NCI-H446 (cell line): ENCODE measurements around the gene ZNF580.

Source experiments
- DNase-seq, 2 experiments: peaks; one replicate each; lab custom pipeline; 2025; lab: John Stamatoyannopoulos, UW

The ZNF580 gene

DNA sequence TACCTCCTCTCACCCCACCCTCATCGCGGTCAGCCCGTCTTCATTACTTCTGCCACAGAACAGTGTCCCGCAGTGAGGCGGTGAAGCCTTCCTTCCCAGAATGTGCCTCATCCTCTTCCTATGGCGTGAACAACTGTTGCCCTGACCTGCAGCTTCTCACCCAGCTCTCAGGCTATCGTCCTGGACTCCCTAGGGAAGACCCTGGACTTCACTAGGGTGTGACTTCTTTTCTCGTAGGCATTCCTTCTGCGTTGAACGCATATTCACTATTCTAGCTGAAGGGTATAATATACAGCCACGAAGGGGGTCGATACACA, 34.4 kb upstream of the ZNF580 start:
- no peak for DNase-seq

GRCh38 chr19:55606817-55607216, 34.0 kb upstream of the ZNF580 start:
- no peak for DNase-seq

DNA sequence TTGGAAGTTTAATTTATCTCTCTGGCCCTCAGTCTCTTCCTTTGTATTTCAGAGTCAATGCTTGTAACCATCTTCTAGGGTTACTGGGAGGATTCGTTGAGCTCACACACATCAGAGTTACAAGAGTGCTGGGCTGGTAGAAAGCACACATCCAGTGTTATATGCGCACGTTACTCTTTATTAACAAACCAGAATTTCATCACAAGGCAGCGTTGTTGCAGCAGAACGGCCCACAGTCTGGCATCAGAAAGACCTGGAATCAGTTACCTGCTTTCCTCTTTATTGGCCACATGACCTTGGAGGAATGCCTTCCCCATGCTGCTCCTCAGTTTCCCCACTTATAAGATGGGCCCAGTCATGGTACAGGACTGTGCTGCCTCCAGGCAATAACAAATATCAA, 31.5 kb upstream of the ZNF580 start:
- no peak for DNase-seq

DNA sequence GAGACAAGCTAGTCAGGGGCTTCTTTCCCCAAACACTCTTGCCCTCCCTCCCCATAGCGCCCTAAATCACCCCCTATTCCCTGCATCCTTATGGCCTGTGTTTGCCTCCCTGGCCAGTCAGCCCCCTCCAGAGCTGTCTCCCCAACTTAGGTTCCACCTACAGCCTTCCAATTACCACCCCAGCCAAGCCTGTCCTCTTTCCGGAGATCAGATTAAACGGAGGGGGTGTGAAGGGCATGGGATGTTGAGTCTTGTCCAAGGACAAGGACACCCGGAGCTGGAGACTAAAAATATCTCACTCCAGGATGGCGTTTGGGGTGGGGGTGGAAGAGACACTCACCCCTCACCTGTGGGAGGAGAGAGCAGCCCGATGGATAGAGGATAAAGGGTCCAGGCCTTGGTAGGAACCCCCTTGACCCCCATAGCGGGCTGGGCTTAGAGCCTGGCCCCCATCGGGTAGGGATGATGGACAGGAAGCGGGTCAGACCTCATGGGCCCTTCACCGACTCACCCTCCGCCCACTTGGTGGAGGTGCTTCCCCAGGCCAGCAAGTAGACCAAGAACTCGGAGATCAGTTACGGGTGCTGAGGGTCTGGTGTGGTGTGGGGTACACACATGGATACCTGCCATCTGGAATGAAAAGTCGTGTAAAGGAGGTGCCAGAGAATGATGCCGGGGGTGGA, 29.4 kb upstream of the ZNF580 start:
- no peak for DNase-seq

- DNase-seq: no peak
These were observed 28.7 kb upstream of the ZNF580 start for GRCh38 chr19:55611983-55612645.

DNA sequence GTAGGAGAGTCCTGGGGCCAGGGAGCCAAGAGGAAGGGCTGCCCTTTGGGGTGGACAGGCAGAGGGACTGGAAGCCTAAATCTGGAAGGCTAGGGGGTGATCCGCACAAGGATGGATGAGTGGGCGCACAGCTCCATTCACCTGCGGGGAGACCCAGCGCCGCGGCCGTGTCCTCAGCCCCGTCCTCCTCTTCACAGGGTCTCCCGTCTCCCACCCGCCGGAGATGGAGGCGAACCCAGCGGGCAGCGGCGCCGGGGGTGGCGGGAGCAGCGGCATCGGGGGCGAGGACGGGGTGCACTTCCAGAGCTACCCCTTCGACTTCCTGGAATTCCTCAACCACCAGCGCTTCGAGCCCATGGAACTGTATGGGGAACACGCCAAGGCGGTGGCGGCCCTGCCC, 27.4 kb upstream of the ZNF580 start:
- DNase-seq: no peak

GRCh38 chr19:55613930-55614710, 26.7 kb upstream of the ZNF580 start:
- no peak for DNase-seq

DNA sequence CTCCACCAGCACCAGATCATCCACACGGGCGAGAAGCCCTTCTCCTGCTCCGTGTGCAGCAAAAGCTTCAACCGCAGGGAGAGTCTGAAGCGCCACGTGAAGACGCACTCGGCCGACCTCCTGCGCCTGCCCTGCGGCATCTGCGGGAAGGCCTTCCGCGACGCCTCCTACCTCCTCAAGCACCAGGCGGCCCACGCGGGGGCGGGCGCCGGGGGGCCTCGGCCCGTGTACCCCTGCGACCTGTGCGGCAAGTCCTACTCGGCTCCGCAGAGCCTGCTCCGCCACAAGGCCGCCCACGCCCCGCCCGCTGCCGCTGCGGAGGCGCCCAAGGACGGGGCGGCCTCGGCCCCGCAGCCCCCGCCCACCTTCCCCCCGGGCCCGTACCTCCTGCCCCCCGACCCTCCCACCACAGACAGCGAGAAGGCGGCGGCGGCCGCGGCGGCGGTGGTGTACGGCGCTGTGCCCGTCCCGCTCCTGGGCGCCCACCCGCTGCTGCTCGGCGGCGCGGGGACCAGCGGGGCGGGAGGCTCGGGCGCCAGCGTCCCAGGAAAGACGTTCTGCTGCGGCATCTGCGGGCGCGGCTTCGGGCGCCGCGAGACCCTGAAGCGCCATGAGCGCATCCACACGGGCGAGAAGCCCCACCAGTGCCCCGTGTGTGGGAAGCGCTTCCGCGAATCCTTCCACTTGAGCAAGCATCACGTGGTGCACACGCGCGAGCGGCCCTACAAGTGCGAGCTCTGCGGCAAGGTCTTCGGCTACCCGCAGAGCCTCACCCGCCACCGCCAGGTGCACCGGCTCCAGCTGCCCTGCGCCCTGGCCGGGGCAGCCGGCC, 25.9 kb upstream of the ZNF580 start:
- no peak for DNase-seq

DNA sequence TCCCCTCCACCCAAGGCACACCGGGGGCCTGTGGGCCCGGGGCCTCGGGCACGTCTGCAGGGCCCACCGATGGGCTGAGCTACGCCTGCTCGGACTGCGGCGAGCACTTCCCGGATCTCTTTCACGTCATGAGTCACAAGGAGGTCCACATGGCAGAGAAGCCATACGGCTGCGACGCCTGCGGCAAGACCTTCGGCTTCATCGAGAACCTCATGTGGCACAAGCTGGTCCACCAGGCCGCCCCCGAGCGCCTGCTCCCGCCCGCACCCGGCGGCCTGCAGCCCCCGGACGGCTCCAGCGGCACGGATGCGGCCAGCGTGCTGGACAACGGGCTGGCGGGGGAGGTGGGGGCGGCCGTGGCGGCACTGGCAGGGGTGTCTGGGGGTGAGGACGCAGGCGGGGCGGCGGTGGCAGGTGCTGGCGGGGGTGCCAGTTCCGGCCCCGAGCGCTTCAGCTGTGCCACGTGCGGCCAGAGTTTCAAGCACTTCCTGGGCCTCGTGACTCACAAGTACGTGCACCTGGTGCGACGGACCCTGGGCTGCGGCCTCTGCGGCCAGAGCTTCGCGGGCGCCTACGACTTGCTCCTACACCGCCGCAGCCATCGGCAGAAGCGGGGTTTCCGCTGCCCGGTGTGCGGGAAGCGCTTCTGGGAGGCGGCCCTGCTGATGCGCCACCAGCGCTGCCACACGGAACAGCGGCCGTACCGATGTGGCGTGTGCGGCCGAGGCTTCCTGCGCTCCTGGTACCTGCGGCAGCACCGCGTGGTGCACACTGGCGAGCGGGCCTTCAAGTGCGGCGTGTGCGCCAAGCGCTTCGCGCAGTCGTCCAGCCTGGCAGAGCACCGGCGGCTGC, 25.0 kb upstream of the ZNF580 start:
- DNase-seq: no peak

- no peak for DNase-seq
These were observed 24.4 kb upstream of the ZNF580 start for GRCh38 chr19:55616395-55616875.

GRCh38 chr19:55617426-55617825, 23.4 kb upstream of the ZNF580 start:
- DNase-seq: no peak

DNA sequence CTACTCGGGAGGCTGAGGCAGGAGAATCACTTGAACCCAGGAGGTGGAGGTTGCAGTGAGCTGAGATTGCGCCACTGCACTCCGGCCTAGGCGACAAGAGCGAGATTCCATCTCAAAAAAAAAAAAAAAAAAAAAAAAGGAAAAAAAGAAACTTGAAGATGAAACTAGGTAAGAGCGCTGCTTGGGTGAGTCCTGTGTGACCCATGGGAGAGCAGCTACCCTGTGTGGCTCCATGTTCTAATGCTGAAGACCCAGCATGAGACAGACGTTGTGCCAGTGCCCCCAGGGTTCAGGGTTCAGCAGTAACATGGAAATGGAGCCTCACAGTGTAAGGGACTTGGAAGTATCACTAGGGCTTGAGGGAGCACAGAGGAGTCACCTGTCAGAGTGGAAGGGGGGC, 22.4 kb upstream of the ZNF580 start:
- no peak for DNase-seq

- no peak for DNase-seq
These were observed 21.5 kb upstream of the ZNF580 start for GRCh38 chr19:55619286-55619685.

DNA sequence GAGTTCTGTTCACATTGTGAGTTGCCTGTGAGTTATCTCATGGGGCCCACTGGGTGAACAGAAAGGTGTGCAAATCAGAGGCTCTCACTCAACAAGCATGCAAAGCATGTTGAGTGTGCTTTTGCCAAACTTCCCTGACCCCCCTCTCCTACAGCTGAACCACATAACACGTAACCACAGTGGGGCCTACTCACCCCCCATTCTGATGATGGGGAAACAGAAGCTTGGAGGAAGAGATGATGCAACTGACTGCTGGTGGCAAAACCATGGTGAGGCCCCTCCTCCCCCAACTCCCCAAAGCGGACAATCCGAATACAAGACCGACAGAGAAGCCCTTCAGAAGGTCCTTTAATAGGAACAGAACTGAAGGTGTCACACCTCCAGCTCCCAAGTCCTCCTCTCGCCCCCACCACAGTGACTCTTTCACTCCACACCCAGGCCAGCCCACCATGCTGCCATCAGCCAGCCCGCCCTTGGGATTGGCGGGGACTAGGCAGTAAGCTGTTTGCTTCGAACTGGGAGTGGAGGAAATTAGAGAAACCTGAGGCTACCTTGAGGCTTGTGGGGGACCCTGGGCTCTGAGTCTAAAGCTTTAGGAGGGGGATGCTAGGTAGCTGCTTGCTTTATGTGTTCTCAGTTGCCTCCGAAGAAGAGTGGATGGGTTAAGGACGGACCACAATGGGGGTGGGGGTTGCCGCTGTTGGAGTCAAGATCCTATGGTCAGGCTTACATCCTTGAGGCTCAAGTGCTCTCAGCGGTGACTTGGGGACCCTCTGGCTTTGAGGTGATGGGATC, 20.2 kb upstream of the ZNF580 start:
- DNase-seq: no peak

DNA sequence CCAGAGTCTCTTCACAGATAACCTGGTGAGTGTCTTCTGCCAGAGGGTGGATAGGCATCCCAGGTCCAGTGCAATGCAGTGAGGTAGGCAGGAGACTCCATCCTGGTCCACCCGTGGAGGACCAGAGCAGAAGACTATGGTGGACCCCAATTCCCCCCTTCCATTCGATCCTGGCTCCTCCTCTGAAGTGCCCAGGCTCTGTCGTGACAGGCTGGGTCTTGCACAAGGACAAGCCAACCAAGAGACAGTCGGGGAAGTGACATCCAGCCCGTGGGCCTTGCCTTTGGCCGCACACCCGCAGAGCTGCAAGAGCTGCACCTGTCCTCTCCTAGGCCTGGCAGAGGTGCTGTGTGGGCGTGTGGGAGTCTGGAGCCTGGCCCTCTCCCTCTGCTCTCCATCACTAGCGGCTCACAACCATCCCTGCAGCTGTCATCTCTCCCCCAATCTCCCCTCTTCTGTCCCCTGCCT, 19.6 kb upstream of the ZNF580 start:
- no peak for DNase-seq

GRCh38 chr19:55621673-55622231, 19.1 kb upstream of the ZNF580 start:
- no peak for DNase-seq

DNA sequence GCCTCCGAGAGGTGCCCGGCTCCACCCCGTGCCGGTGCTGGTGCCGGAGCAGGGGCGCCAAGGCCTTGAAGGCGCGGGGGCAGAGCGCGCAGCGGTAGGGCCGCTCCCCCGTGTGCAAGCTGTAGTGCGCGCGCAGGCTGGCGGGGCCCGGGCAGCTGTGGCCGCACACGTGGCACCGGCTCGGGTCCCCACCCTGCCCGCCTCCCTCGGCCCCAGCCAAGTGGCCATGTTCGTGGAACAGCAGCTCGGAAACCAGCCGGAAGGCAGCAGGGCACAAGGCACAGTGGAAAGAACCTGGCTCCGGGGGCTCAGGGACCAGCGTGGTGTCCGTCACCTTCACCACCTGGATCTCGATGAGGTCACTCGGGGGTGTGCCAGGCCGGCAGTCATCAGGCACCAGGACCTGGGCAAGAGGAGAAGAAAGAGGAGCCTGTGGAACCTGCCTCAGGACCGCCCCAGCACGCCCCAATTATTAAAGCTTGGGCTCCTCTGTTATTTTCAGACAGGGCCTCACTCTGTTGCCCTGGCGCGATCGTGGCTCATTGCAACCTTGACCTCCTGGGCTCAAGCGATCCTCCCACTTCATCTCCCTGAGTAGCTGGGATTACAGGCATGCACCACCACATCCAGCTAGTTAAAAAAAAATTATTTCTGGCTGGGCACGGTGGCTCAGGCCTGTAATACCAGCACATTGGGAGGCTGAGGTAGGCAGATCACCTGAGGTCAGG, 18.4 kb upstream of the ZNF580 start:
- DNase-seq: no peak

GRCh38 chr19:55623130-55623529, 17.7 kb upstream of the ZNF580 start:
- DNase-seq: no peak

- DNase-seq: no peak
These were observed 17.2 kb upstream of the ZNF580 start for GRCh38 chr19:55623561-55623960.
